Upper lobe of left lung (tissue), 6 donors: ENCODE measurements around the gene APOA1. TPM values are rescaled to one million over a fixed set of nuclear protein-coding genes. Genes with fewer than 3 reads are reported as not detected.

Experiments
- ATAC-seq, 2 donors: fragments of 200-7000 bp; cut with Tn5 transposase; one replicate each; pipeline ENCODE4 v1.9.1; 2022; ENCODE audit warnings: mild to moderate bottlenecking in 2 of 2, moderate library complexity in 2 of 2; ENCODE audit not compliant: low FRiP score in 2 of 2
- DNase-seq, 2 donors: peaks; one replicate each; pipeline ENCODE4 v3.0.0-alpha.2; 2019 to 2020
- H3K27ac ChIP-seq, 4 donors: fragments of 200-600 bp; sonication (generic); one replicate each; pipeline ENCODE4 v1.5.1; 2016 to 2019
- H3K27me3 ChIP-seq, 4 donors: fragments of 200-600 bp; sonication (generic); one replicate each; pipeline ENCODE4 v1.5.1; 2017 to 2019
- H3K36me3 ChIP-seq, 4 donors: fragments of 200-600 bp; sonication (generic); one replicate each; pipeline ENCODE4 v1.5.1; 2016 to 2019
- H3K4me1 ChIP-seq, 4 donors: fragments of 200-600 bp; sonication (generic); one replicate each; pipeline ENCODE4 v1.5.1; 2018 to 2019
- H3K4me3 ChIP-seq, 4 donors: fragments of 200-600 bp; sonication (generic); one replicate each; pipeline ENCODE4 v1.5.1; 2017 to 2019; ENCODE audit warnings: mild to moderate bottlenecking in 2 of 4, moderate library complexity in 1 of 4
- H3K9me3 ChIP-seq, 4 donors: fragments of 200-600 bp; sonication (generic); one replicate each; pipeline ENCODE4 v1.5.1; 2018 to 2019
- EP300 ChIP-seq, 4 donors: sonication (generic); formaldehyde crosslinking; IDR thresholded peaks; one replicate each; pipeline ENCODE4 v1.5.1; 2017; ENCODE audit warnings: antibody characterized with exemption in 4 of 4, control low read depth in 2 of 4
- POLR2A ChIP-seq, 4 donors: fragments of 450-650 bp; IDR thresholded peaks; one replicate each; pipeline ENCODE4 v1.5.1; 2016 to 2017; ENCODE audit warnings: antibody characterized with exemption in 4 of 4, mild to moderate bottlenecking in 2 of 4
- POLR2AphosphoS5 ChIP-seq, 2 donors: sonication (generic); formaldehyde crosslinking; IDR thresholded peaks; one replicate each; pipeline ENCODE4 v1.5.1; 2017; ENCODE audit warnings: antibody characterized with exemption in 2 of 2
- WGBS, 2 donors: methylation state at CpG; one replicate each; pipeline ENCODE4 v1.1.5; 2017 to 2018; 5-methylcytosine and 5-hydroxymethylcytosine counted together
- total RNA-seq, 6 donors: library from RNA; depleted of rRNA in 4 of 6; stranded (reverse); fragments of >200 nt in 4 of 6; gene quantifications; one replicate each; pipeline versions ENCODE4 v1.1.0 to v1.2.1, GENCODE V29; 2016 to 2021
- TF ChIP-seq, protein P1 (sequence below), 6 experiments: fragments of 450-650 bp in 4 of 6; fragments of 200-600 bp in 2 of 6; sonication (generic) in 2 of 6; IDR thresholded peaks; one replicate each; pipeline ENCODE4 v1.5.1; 2016 to 2019; ENCODE audit warnings: antibody characterized with exemption in 6 of 6
- donor health status: DM: no; HTN: no; CAD: no; lungs with moderate emphysema.
- donor health status: DM: no; HTN: yes; CAD: no; lungs with severe emphysema.

The APOA1 gene
- total RNA-seq, 6 donors from 2014 or later, result 3.1 to 36.0 (median 5.9) TPM

DNA sequence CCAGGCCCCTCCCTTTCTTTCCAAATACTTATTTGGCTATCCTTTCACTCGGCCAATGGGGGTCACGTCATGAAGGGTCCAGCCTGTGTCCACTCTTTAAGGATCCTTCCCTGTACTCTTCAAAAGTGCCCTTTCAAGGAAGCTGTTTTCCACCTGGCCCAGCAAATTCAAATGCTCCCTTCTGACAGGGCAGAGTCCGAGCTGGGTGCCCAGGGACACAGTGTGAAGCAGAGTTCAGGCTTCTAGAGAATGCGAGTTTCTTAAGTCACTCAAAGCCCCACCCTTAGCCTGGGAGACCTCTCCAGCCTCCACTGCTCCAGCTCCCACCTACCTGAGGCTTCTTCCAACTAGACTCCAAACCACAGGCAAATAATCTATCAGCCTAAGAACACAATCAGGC lies 5.5 kb upstream of the APOA1 start:
- Histone ChIP-seq H3K27ac (peak overlapping the region in 3 of 4 donors; percentile 26 to 35 (median 27)), H3K27me3 (no peaks in the 10 kb centered on the region), H3K9me3 (no peaks in the 10 kb centered on the region), H3K36me3 (peaks cover 6 to 49% (median 34%) of the 10 kb centered on the region in 4 donors), H3K4me1 (peaks cover 0 to 7% (median 0%) of the 10 kb centered on the region in 4 donors), H3K4me3 (no peak overlapping the region)
- 62 to 86% methylated on average over 4 of the region's 4 CpGs for WGBS, 2 donors
- ATAC-seq (no peak), DNase-seq (peak in 1 of 2 donors; percentile 63)
- TF ChIP-seq, protein P1, sequence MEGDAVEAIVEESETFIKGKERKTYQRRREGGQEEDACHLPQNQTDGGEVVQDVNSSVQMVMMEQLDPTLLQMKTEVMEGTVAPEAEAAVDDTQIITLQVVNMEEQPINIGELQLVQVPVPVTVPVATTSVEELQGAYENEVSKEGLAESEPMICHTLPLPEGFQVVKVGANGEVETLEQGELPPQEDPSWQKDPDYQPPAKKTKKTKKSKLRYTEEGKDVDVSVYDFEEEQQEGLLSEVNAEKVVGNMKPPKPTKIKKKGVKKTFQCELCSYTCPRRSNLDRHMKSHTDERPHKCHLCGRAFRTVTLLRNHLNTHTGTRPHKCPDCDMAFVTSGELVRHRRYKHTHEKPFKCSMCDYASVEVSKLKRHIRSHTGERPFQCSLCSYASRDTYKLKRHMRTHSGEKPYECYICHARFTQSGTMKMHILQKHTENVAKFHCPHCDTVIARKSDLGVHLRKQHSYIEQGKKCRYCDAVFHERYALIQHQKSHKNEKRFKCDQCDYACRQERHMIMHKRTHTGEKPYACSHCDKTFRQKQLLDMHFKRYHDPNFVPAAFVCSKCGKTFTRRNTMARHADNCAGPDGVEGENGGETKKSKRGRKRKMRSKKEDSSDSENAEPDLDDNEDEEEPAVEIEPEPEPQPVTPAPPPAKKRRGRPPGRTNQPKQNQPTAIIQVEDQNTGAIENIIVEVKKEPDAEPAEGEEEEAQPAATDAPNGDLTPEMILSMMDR (IDR thresholded peaks at IDR 0.05), result no peak
- no peak for TF ChIP-seq POLR2A (IDR thresholded peaks at IDR 0.05)
- TF ChIP-seq POLR2AphosphoS5 (IDR thresholded peaks at IDR 0.05), result peak in 1 of 2 donors; percentile 6
- TF ChIP-seq EP300 (IDR thresholded peaks at IDR 0.05), result no peak

DNA sequence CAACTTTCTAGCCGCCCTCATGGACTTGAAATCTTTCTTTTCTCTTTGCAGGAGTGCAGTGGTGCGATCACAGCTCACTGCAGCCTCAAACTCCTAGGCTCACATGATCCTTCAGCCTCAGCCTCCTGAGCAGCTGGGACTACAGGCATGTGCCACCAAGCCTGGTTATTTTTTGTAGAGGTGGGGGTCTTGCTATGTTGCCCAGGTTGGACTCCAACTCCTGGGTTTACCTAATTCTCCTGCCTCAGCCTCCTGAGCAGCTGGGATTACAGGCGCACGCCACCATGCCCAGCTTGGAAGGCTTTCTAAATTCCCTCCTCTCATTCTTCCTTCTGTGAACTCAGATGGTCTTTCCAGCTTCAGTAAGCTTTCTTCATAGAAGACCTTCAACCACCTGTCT lies 4.7 kb upstream of the APOA1 start:
- H3K4me3 ChIP-seq, result no peak overlapping the region
- DNase-seq, result no peak
- no peaks in the 10 kb centered on the region for H3K27me3 ChIP-seq
- ATAC-seq, result no peak
- WGBS, 2 donors, result 96 to 98% methylated on average over 4 of the region's 4 CpGs
- no peak for TF ChIP-seq POLR2A (IDR thresholded peaks at IDR 0.05)
- TF ChIP-seq, protein P1 (IDR thresholded peaks at IDR 0.05), result no peak
- no peak for TF ChIP-seq EP300 (IDR thresholded peaks at IDR 0.05)
- TF ChIP-seq POLR2AphosphoS5 (IDR thresholded peaks at IDR 0.05), result no peak
- H3K27ac ChIP-seq, result peak overlapping the region in 1 of 4 donors; percentile 31
- H3K9me3 ChIP-seq, result no peaks in the 10 kb centered on the region
- H3K36me3 ChIP-seq, result peaks cover 6 to 41% (median 27%) of the 10 kb centered on the region in 4 donors
- H3K4me1 ChIP-seq, result peaks cover 0 to 15% (median 4%) of the 10 kb centered on the region in 4 donors

DNA sequence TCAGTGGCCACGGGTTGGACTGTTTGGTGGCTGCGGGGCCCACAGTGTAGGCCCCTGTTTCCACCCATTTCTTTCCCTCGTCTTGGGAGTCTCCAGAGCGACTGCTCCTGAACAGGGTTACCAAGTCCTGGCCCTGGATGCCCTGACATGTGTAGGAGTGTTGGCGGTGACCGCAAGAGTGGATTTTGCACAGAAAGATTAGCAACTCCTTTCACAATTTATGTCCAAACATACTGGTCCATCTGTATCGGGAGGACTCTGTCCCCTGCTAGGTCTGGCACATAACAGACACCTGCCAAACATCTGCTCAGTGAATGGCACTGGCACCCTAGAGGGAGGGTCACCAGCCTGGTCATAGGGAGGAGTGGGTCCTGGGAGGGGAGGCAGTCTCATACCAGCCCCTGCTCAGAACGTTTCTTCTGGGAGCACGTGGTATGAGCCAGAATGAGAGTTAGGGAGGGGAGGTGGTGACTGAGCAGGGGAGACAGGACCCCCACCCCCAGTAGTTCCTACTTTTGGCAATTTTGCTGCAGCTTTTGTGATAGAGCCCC lies 3.4 kb upstream of the APOA1 start:
- H3K36me3 ChIP-seq, result peaks cover 3 to 28% (median 14%) of the 10 kb centered on the region in 4 donors
- no peak for ATAC-seq
- H3K27me3 ChIP-seq, result no peaks in the 10 kb centered on the region
- peaks cover 9 to 28% (median 17%) of the 10 kb centered on the region in 4 donors for H3K4me1 ChIP-seq
- TF ChIP-seq POLR2AphosphoS5 (IDR thresholded peaks at IDR 0.05), result no peak
- TF ChIP-seq POLR2A (IDR thresholded peaks at IDR 0.05), result no peak
- TF ChIP-seq, protein P1 (IDR thresholded peaks at IDR 0.05), result no peak
- no peak for TF ChIP-seq EP300 (IDR thresholded peaks at IDR 0.05)
- no peak overlapping the region for H3K4me3 ChIP-seq
- 79 to 92% methylated on average over 8 to 9 of the region's 9 CpGs for WGBS, 2 donors
- H3K27ac ChIP-seq, result no peak overlapping the region
- DNase-seq, result no peak
- no peaks in the 10 kb centered on the region for H3K9me3 ChIP-seq

DNA sequence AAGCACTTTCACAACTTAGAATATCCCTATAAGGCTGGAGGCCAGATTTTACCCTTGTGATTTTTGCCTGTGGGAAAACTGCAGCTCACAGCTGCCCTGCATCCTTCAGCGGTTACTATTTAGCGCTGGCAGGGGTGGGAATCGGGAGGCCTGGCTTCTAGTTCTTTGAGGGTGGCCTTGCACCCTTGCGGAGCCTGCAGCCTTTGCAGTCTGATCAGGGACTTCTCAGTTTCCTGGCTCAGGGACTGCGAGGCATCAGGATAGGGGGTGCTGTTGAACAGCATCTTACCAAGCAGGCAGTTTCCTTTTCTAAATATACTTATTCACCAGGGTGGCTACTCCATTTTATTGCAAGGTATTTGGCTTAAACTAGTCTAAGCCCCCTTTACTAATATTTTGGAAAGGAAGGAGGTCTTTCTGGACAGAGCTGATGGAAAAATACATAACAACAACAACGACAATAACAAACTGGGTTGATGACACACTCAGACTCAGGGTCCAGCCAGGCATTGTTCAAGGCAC lies 2.9 kb upstream of the APOA1 start:
- Histone ChIP-seq H3K36me3 (peaks cover 3 to 23% (median 10%) of the 10 kb centered on the region in 4 donors), H3K27me3 (no peaks in the 10 kb centered on the region), H3K9me3 (no peaks in the 10 kb centered on the region), H3K4me1 (peaks cover 14 to 33% (median 22%) of the 10 kb centered on the region in 4 donors), H3K4me3 (no peak overlapping the region), H3K27ac (no peak overlapping the region)
- DNase-seq (no peak), ATAC-seq (no peak)
- WGBS, 2 donors, result 51 to 62% methylated on average over 3 to 6 of the region's 6 CpGs
- TF ChIP-seq POLR2AphosphoS5 (IDR thresholded peaks at IDR 0.05) (no peak), POLR2A (IDR thresholded peaks at IDR 0.05) (no peak), EP300 (IDR thresholded peaks at IDR 0.05) (no peak)
- TF ChIP-seq, protein P1 (IDR thresholded peaks at IDR 0.05), result no peak
